ENCODE data around the gene FTSJ1. TPM values are rescaled to one million over a fixed set of nuclear protein-coding genes. Genes with fewer than 3 reads are reported as not detected.
"Not testable (repeated sequence)": the region's sequence is repeated elsewhere in the genome, so short reads cannot be mapped to it uniquely, and the experiment has no call there.

Gene FTSJ1, protein sequence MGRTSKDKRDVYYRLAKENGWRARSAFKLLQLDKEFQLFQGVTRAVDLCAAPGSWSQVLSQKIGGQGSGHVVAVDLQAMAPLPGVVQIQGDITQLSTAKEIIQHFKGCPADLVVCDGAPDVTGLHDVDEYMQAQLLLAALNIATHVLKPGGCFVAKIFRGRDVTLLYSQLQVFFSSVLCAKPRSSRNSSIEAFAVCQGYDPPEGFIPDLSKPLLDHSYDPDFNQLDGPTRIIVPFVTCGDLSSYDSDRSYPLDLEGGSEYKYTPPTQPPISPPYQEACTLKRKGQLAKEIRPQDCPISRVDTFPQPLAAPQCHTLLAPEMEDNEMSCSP
- total RNA-seq = 131 and 154 TPM in 2 replicates

DNA sequence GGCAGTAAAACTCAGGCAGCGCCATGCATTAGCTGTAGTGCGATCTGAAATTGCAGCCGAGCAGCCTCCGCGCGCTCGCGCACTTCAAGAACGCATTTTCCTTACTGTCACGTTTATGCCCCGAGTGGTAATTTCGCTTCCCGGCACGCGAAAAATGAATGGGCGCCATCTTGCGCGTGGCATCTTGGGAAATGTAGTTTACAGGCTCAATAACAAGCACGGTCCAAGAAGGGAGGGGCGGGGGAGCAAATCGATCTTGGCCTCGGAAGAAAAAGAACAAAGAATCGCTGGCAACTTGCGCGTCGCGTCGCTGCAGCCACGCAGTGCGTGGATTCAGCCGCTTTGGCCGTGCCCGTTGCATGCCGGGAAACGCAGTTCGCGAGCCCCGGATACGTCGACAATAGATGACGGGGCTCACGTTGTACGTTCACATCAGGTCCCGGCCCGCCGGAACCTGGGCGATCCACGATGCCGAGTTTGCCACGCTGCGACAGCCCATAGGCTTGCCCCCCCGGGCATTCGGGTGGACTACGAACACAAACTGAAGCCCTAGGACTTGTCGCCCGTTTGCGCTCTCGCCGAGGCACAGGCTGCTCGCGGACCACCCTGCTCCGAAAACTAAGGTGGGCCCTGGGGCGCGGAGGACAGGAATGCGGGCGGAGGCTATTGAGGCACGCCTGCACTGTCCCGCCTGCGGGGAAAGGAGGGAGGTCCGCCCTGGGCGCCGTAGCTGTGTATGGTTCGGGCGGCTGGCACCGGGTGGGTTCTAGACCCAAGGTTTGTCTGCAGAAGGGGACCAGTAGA lies at the start of gene FTSJ1:
Gene FTSJ1, plus strand, starts transcription at position 426 of the 804 bp plus-strand sequence. CDS start 1,849 bp downstream, outside the sequence.
- Histone ChIP-seq H3K4me3 (ENCODE audit: low read depth, low read length) (peak within 1 kb of the TSS; percentile 80), H3K27me3 (ENCODE audit: control insufficient read depth, insufficient read depth, low read length) (no peaks in the 10 kb centered on the region), H3K36me3 (ENCODE audit: control insufficient read depth, insufficient read depth, low read length) (peaks cover 6% of the 10 kb centered on the region)
- DNase-seq (ENCODE audit: low read depth) (peak; percentile 81), FAIRE-seq (no peak)
- TF ChIP-seq CTCF (IDR thresholded peaks at IDR 0.05; ENCODE audit: insufficient read depth, low read length, severe bottlenecking) = no peak

DNA sequence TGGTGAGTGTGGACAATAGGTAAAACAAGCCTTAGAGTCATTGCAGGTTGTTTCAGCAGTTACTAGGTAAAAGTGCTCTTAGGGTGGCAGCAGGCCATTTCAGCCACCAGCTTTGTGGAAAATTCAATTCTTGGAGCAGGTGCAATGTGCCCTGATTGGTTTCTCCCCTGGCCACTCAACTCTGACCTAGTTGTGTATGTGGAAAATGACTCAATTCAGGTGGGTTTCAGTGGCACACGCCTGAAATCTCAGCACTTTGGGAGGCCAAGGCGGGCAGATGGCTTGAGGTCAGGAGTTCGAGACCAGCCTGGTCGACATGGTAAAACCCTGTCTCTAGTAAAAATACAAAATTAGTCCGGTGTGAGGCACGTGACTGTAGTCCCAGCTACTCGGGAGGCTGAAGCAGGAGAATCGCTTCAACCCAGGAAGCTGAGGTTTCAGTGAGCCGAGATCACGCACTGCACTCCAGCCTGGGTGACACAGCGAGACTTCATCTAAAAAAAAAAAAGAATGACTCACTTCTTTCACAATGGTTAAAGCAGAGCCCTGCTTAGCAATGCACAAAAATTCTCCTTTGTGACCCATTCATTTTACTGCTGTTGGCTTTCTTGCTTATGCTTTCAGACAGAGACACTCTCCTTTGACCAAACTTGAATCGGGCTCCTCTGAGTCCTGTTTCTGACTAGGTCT lies 48.8 kb upstream of the FTSJ1 start:
- DNase-seq (ENCODE audit: low read depth); H3K27me3 ChIP-seq (ENCODE audit: control insufficient read depth, insufficient read depth, low read length); H3K4me3 ChIP-seq (ENCODE audit: low read depth, low read length); H3K36me3 ChIP-seq (ENCODE audit: control insufficient read depth, insufficient read depth, low read length): not testable (repeated sequence)
- FAIRE-seq = peak; percentile 23

DNA sequence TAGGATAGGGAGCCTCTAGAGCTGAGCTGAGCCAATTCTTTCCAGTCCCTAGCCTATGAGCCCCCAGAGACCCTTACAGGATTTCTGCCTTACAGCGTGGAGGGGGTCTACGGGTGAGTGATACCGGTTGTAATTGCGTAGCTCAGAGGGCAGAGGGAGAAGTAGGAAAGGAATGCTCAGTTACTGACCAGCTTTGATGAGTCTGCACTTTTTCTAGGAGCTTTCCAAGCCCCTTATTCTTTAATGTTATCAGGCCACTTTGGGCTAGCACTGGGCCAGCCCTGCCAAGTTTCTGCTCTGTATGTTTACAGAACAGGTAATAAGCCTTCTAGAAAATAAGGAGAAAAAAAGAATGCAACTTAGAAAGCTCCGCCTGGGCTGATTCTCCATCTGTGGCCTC lies 46.4 kb upstream of the FTSJ1 start:
- H3K27me3 ChIP-seq (ENCODE audit: control insufficient read depth, insufficient read depth, low read length); DNase-seq (ENCODE audit: low read depth); H3K36me3 ChIP-seq (ENCODE audit: control insufficient read depth, insufficient read depth, low read length); FAIRE-seq; H3K4me3 ChIP-seq (ENCODE audit: low read depth, low read length): not testable (repeated sequence)

- not testable (repeated sequence) for FAIRE-seq; H3K36me3 ChIP-seq (ENCODE audit: control insufficient read depth, insufficient read depth, low read length); DNase-seq (ENCODE audit: low read depth); H3K27me3 ChIP-seq (ENCODE audit: control insufficient read depth, insufficient read depth, low read length); H3K4me3 ChIP-seq (ENCODE audit: low read depth, low read length)
Measured at GRCh38 chrX:48430166-48430565, 45.8 kb upstream of the FTSJ1 start.

- not testable (repeated sequence) for FAIRE-seq
Measured at GRCh38 chrX:48433713-48434112, 42.3 kb upstream of the FTSJ1 start.

DNA sequence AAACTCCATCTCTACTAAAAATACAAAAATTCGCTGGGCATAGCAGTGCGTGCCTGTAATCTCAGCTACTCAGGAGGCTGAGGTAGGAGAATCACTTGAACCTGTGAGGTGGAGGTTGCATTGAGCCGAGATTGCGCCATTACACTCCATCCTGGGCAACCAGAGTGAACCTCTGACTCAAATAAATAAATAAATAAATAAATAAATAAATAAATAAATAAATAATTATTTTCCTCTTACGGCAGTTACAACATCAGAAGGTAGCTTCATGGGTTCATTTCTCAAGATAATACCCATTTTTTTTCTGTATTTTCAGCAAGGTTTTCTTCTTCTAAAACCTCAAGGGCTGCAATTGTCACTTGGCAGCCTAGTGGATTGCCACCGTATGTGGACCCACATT lies 28.8 kb upstream of the FTSJ1 start:
- not testable (repeated sequence) for DNase-seq (ENCODE audit: low read depth); H3K27me3 ChIP-seq (ENCODE audit: control insufficient read depth, insufficient read depth, low read length); FAIRE-seq; H3K36me3 ChIP-seq (ENCODE audit: control insufficient read depth, insufficient read depth, low read length); H3K4me3 ChIP-seq (ENCODE audit: low read depth, low read length)

More at GRCh38 chrX:48433713-48434112, 42.3 kb upstream of the FTSJ1 start:
- not testable (repeated sequence) for H3K36me3 ChIP-seq (ENCODE audit: control insufficient read depth, insufficient read depth, low read length); DNase-seq (ENCODE audit: low read depth); H3K27me3 ChIP-seq (ENCODE audit: control insufficient read depth, insufficient read depth, low read length); H3K4me3 ChIP-seq (ENCODE audit: low read depth, low read length)

DNA sequence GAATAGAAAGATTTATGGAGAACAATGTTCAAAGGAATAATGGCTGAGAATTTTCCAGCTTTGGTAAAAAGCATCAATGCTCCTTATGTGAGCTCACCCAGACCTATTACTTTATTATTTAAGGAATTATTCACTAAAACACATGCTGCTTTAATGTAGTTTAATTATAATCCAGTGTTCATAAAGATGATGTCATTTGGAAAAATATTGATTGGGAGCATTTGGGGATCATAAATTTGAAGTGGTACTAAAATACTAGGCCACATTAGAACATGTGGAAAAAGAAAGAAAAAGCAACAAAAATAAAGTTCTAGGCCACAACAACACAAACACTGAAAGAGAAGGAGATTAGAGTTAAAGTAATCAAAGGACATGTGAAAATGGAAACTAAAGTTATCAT lies 25.9 kb upstream of the FTSJ1 start:
- no peaks in the 10 kb centered on the region for H3K36me3 ChIP-seq (ENCODE audit: control insufficient read depth, insufficient read depth, low read length)
- no peak overlapping the region for H3K4me3 ChIP-seq (ENCODE audit: low read depth, low read length)
- no peaks in the 10 kb centered on the region for H3K27me3 ChIP-seq (ENCODE audit: control insufficient read depth, insufficient read depth, low read length)
- DNase-seq (ENCODE audit: low read depth) = no peak
- FAIRE-seq = no peak
- TF ChIP-seq CTCF (IDR thresholded peaks at IDR 0.05; ENCODE audit: insufficient read depth, low read length, severe bottlenecking) = no peak

GRCh38 chrX:48451708-48452107 lies 24.3 kb upstream of the FTSJ1 start:
- no peak for DNase-seq (ENCODE audit: low read depth)
- Histone ChIP-seq H3K36me3 (ENCODE audit: control insufficient read depth, insufficient read depth, low read length) (no peaks in the 10 kb centered on the region), H3K27me3 (ENCODE audit: control insufficient read depth, insufficient read depth, low read length) (no peaks in the 10 kb centered on the region), H3K4me3 (ENCODE audit: low read depth, low read length) (no peak overlapping the region)
- TF ChIP-seq CTCF (IDR thresholded peaks at IDR 0.05; ENCODE audit: insufficient read depth, low read length, severe bottlenecking) = no peak
- FAIRE-seq = no peak
